GM12873 (cell line): ENCODE data around the gene ATP2A3.

ENCODE experiments used
- TF ChIP-seq, protein P1 (sequence below): IDR thresholded peaks from 2 replicates; pipeline ENCODE4 v1.5.1; 2012; ENCODE audit warnings: low read depth, mild to moderate bottlenecking, moderate library complexity, low read length, control low read depth; ENCODE audit not compliant: insufficient read depth; ENCODE audit errors: missing control alignments

The ATP2A3 gene

DNA sequence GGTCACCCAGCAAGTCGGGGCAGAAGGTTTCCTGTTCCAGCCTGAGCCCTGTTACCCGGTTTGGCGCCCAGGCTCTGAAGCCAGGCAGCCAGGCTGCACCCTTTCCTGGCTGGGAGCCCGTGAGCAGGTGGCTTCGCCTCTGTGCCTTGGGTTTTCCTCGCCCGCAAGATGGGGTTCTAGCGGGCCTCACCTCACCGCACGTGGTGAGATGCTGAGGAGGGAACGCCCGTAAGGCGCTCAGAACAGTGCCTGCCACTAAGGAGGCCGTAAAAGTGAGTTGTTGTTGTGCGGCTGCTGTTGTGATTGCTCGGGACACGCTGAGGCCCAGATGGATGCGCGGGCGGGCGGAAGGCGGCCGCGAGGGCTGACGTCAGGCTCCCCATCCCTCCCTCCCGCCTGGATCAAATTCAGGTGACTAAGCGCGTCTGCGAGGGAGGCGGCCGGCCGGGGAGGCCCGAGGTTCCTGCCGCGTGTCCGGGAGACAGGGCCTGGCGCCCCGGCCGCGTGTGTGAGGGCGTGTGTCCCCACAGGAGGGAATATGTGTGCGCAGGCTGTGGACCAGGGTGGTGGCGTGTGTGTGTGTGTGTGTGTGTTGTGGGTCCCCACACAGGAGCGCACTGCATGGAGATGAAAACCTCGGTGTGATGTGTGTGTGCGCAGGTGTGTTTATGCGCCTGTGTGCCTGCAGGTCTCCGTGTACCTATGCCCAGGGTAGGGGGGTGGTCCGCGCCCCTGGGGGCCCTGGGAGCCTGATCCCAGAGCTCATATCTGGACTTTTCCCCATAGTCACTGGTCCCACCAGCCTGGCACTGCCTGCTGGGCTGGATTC, 75.7 kb downstream of the ATP2A3 start:
- TF ChIP-seq, protein P1, sequence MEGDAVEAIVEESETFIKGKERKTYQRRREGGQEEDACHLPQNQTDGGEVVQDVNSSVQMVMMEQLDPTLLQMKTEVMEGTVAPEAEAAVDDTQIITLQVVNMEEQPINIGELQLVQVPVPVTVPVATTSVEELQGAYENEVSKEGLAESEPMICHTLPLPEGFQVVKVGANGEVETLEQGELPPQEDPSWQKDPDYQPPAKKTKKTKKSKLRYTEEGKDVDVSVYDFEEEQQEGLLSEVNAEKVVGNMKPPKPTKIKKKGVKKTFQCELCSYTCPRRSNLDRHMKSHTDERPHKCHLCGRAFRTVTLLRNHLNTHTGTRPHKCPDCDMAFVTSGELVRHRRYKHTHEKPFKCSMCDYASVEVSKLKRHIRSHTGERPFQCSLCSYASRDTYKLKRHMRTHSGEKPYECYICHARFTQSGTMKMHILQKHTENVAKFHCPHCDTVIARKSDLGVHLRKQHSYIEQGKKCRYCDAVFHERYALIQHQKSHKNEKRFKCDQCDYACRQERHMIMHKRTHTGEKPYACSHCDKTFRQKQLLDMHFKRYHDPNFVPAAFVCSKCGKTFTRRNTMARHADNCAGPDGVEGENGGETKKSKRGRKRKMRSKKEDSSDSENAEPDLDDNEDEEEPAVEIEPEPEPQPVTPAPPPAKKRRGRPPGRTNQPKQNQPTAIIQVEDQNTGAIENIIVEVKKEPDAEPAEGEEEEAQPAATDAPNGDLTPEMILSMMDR, result no peak

DNA sequence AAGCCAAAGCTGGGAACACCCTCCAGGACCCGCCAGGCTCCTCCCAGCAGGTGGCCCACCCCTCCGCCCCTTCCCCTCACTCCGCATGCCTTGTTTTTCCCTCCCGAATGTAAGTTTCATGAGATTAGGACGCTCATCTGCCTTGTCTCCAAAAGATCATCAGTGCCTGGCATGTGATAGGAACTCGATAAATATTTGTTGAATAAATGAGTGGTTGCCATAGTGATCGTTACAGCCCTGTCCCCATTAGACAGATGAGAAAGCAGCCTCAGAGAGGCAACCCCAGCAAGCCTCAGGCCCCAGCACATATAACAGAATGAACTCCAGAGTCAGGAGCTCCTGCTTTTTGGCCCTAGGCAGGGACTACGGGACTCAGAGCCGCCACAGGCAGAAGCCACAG, 76.4 kb downstream of the ATP2A3 start:
- TF ChIP-seq, protein P1, result no peak

DNA sequence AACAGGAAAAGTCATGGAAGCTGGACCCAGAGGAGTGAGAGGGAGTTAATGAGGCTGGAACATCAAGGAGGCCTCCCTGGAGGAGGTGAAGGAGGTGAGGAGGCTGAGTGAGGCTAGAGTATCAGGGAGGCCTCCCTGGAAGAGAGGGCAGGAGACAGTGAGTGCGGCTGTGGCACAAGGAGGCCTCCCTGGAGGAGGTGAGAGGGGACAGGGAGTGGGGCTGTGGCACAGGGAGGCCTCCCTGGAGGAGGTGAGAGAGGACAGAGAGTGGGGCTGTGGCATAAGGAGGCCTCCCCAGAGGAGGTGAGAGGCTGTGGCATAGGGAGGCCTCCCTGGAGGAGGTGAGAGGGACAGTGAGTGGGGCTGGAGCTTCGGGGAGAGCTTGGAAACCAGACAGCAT, 76.8 kb downstream of the ATP2A3 start:
- TF ChIP-seq, protein P1, result no peak

DNA sequence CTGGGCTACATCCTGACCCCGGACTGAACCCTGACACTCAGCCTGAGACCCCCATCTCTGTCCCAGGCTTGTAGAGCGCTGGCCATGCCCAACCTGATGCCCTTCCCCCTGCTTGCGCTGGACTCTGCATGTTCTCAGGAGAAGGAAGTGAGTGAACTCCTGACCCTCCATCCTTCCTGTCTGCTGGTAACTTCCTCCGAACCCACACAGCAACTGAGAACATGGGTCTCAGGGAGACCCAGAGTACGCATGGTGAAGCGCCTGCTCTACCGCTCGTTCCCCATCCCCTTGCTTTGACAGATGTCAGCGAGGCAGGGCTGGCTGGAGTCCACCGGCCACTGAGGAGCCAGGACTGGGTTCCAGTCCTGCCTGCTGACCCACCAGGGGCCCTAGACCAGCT, 77.5 kb downstream of the ATP2A3 start:
- TF ChIP-seq, protein P1, result no peak

DNA sequence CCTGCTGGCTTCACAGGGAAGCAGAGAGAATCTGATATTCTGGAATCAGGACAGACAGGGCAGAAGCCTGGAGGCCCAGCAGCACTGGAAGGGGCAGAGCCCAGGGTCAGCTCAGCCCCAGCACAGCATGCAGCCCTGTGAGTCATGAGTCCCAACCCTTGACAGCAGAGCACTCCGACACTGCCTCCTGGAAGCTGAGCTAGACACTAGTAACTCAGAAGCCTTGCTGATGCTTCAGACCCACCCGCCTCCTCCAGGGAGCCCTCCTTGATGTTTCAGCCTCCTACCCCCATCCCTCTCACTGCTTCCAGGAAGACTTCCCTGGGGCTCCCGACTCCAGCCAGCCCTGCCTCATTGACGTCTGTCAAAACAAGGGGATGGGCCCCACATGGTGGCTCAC, 78.3 kb downstream of the ATP2A3 start:
- TF ChIP-seq, protein P1, result no peak

DNA sequence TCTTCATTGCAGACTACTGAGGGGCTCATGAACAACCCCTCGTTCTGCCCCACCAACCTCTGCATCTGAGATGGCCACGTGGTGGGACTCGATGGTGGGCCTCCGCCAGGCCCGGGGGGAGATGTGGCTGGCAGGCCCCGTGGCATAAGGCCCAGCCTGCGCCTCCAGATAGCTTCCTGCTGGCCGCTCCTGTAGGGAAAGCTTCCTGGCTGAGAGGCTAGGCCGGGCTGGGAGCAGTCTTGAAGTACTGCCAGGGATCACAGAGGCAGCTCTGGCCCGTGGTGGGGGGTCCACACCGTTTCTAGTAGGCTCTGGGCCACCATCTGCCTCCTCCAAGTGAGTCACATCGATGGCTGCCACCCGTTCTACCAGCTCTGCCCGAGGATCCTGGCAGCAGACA, 79.0 kb downstream of the ATP2A3 start:
- TF ChIP-seq, protein P1, result no peak

DNA sequence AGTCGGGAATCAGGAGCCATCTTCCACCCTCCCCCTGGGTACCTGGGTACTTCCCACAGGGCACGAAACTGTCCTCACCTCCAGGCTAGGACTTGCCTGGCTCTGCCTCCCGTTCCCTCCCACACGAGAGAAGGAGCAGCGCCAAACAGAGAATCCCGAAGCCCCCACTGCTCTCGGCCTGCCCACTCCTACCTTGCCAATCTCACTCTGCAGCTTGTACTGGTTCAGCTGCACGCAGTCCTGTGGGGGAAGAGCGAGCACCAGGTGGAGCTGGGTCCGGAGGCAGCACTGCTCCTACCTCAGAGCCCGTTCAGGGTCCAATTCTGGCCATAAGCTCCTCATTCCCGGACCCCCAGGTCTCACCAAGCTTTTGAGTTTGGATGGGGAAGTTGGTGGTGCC, 80.0 kb downstream of the ATP2A3 start:
- TF ChIP-seq, protein P1, result no peak
